ENCODE data around the gene PLBD1.

PLBD1 gene

GRCh38 chr12:14495326-14495725 is 72.4 kb downstream of the PLBD1 start:
- no peak for DNase-seq

- no peak for DNase-seq
Observed at GRCh38 chr12:14482886-14483285, 84.8 kb downstream of the PLBD1 start.

GRCh38 chr12:14482361-14482760 is 85.3 kb downstream of the PLBD1 start:
- DNase-seq: no peak

- DNase-seq: no peak
Observed at GRCh38 chr12:14481201-14481600, 86.5 kb downstream of the PLBD1 start.

GRCh38 chr12:14479004-14479403 is 88.7 kb downstream of the PLBD1 start:
- DNase-seq: no peak

- no peak for DNase-seq
Observed at GRCh38 chr12:14473707-14474287, 93.9 kb downstream of the PLBD1 start.

GRCh38 chr12:14471497-14471896 is 96.2 kb downstream of the PLBD1 start:
- no peak for DNase-seq

GRCh38 chr12:14460212-14460841 is 107.4 kb downstream of the PLBD1 start:
- DNase-seq: no peak

GRCh38 chr12:14454098-14454907 is 113.4 kb downstream of the PLBD1 start:
- DNase-seq: no peak
